Astrocyte of the hippocampus (primary cell): Measurements from ENCODE around the gene CFAP45.

Experiments used
- DNase-seq: peaks from one replicate; pipeline ENCODE4 v3.0.0; 2011; ENCODE audit warnings: low read depth, low spot score

Gene CFAP45

GRCh38 chr1:159853417-159854115, 46.4 kb downstream of the CFAP45 start:
- DNase-seq = peak; percentile 35

DNA sequence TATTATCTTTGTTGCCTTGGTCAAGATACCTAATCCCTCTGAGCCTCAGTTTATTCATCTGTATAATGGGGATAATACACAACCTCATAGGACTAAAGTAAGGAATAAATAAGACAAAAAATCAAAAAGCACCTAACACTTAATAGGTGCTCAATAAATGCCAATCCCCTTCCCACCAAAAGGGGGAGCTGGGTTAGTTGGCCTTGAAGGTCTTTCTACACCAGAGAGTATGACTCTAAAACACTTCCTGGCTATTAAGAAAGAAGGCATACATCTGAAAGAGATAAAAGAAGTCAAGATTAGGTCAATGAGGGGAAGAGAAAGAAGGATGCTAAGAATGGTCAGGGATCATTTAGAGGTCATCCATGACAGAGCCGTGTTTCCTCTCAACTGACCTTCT, 48.6 kb downstream of the CFAP45 start:
- DNase-seq = no peak

GRCh38 chr1:159849626-159850366, 50.2 kb downstream of the CFAP45 start:
- no peak for DNase-seq

GRCh38 chr1:159848326-159848725, 51.6 kb downstream of the CFAP45 start:
- DNase-seq = no peak

DNA sequence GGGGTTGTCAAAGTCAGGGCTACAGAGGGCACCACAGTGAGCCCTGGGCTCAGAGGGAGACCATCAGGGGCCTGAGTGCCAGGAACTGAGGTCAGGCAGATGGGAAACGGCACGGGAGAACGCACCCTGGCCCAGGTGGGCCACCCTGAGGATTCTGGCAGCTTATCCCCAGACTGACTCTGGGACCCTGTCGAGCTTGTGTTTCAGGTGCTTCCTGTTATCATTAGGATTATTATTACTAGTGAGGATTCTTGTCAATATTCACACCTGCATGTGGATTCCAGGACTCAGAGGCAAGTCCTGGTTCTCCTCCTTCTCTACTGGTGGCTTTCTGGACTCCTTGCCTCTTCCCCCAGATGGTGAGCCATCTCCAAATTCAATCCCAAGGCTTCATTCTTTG, 52.7 kb downstream of the CFAP45 start:
- no peak for DNase-seq

DNA sequence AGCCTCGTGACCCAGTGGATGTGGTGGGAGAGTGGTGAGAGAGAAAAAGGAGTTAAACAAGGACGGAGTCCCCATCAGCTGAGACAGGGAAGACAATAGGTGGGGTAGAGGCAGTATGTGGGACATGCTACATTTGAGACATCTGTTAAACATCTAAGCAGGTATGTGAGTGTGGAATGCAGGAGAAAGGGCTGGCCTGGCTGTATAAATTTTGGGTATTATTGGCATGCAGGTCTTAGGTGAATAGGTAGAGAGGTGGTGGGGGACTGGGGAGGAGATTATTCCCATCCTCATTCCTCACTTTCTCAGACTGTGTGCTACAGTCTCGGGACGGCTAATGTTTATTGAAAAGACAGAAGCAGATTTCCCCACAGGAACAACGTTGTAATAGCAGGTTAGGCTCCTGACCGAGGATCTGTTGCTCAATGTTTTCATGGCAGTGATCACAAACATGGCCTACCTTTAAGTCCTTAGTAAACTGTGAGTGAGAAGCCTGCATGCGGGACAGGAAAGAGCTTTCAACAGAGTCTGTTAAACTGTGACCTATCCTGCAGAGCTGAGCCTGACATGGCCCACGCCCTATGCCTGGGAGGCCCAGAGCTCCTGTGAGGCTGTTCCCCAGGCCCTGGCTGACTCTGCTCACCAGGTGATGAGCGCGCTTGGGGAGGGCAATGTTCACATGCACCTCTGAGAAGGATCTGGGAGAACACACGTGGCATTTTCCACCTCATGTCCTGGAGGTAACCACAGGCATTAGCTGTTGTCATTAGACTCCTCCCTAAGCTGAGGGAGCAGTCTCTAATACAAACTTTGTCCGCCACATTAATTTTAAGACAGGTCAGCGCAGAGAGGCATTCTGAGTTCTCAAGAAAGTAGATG, 54.0 kb downstream of the CFAP45 start:
- no peak for DNase-seq

DNA sequence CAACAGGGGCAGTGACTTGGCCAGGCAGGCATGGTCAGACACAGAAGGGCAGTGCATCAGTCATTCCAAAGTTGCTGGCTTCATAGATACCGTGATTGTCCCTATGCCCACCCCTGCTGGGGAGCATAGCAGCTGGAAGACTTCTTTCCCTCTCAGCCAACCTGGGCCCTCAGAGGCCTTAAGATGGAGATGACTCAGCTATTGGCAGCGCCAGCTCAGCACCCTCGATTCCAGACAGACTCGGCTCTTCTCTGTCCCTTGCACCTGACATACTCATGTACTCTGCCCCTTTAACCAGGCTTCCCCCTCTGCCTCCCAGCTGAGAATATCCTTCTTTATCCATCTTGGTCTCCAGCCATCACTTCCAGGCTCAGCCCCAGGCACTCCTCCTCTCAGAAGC, 56.5 kb downstream of the CFAP45 start:
- DNase-seq = no peak

DNA sequence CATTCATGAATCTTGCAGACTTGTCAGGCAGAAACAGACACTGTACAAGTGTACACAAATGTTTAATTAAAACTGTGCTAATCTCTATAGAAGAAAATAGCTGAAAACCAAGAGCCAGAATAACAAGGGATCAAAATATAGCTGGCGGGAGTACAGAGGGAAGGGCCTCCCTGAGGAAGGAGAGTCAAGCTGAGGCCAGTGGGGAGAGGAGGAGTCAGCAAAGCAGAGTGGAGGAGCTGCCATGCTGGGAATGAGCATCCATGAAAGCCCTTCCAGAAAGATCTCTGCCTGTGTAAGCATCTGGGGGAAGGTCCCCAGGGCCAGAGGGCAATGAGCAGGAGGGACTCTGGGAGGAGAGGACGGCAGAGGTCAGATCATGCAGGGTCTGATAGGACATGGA, 58.2 kb downstream of the CFAP45 start:
- no peak for DNase-seq

GRCh38 chr1:159839116-159839849, 60.7 kb downstream of the CFAP45 start:
- DNase-seq = no peak

GRCh38 chr1:159838715-159839114, 61.2 kb downstream of the CFAP45 start:
- DNase-seq = no peak

DNA sequence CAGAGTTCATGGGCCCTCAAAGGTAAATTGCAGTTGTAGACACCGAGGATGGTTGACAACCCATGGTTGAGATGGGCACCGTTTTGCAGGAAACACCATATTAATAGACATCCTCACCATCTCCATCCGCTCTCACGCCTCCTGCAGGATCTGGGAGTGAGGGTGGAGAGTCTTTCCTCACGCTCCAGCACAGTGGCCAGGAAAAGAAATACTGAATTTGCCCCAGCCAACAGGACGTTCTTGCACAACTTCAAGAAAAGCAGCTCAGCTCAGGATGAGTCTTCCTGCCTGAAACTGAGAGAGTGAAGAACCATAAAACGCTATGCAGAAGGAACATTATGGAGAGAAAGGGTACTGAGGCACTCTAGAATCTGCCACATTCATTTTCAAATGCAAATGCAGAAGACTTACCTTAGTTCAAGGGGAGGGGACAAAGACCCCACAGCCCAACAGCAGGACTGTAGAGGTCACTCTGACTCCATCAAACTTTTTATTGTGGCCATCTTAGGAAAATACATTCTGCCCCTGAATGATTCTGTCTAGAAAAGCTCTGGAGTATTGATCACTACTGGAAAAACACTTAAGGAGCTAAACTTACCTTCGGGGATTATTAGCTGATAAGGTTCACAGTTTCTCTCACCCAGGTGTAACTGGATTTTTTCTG, 64.0 kb downstream of the CFAP45 start:
- DNase-seq = no peak

GRCh38 chr1:159835356-159835755, 64.6 kb downstream of the CFAP45 start:
- no peak for DNase-seq

DNA sequence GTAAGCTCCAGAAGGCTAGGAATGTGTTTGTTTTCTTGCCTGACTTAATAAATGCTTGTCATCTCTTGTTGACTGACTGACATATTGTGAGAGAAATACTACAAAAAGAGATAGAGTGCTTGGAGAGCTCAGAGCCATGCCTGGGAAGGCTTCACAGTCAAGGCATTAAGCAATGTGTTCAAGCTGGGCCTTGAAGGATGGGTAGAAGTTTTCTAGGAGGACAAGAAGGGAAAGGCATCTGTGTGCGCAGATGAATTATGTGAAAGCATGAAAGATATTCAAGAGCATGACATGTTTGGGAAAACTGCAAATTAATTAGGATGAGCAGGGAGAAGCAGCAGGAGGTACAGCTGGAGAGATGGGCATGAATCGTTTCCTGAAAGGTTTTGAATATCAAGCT, 67.7 kb downstream of the CFAP45 start:
- DNase-seq = no peak

- DNase-seq = no peak
Observed at GRCh38 chr1:159831412-159832141, 68.4 kb downstream of the CFAP45 start.

DNA sequence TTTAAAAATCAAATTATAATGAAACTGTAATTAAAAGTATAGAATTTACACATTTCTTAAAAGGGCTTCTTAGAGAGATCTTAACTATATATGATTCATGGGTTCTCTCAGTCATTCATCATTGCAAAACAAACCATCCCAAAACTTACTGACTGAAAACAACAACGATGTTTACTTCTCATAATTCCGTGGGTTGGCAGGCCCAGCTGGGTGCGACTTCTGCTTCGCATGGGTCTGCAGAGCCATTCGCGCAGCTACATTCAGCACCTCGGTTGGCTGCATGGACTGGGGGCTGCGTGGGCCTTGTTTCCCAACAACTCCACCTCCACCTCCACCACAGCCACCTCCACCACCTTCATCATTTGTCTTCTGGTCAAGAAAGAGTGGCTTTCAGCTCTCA, 69.2 kb downstream of the CFAP45 start:
- DNase-seq = no peak

- peak; percentile 69 for DNase-seq
Observed at GRCh38 chr1:159829822-159830465, 70.0 kb downstream of the CFAP45 start.

- no peak for DNase-seq
Observed at GRCh38 chr1:159829273-159829634, 70.7 kb downstream of the CFAP45 start.

- DNase-seq = no peak
Observed at GRCh38 chr1:159828581-159829272, 71.2 kb downstream of the CFAP45 start.

- peak; percentile 28 for DNase-seq
Observed at GRCh38 chr1:159828176-159828575, 71.8 kb downstream of the CFAP45 start.
